ENCODE results near the gene SH2D6. TPM values are rescaled to one million over a fixed set of nuclear protein-coding genes. Genes with fewer than 3 reads are reported as not detected.

Gene SH2D6
- total and polyA plus RNA-seq, 8 donors: 0.70 to 28.1 (median 3.6) TPM

GRCh38 chr2:85425588-85425987 lies 7.1 kb downstream of the SH2D6 start:
- peak in 1 of 4 donors; percentile 24 for ATAC-seq
- Histone ChIP-seq H3K36me3 (no peaks in the 10 kb centered on the region), H3K27ac (peak overlapping the region; percentile 18 to 49 (median 32)), H3K4me1 (peaks cover 35 to 44% (median 38%) of the 10 kb centered on the region in 3 donors), H3K27me3 (no peaks in the 10 kb centered on the region), H3K4me3 (no peak overlapping the region), H3K9me3 (no peaks in the 10 kb centered on the region)
- FAIRE-seq: no peak
- intact Hi-C loops (cut with DNase I): loop anchor here in 1 of 3 donors (10.0 kb wide), 1 partner anchor 129 kb away; no protein-coding TSS in a partner anchor
- 23 to 26% methylated on average over 3 of the region's 3 CpGs for WGBS, 2 donors
- DNase-seq: peak in 4 of 6 donors; percentile 64 to 79 (median 73)
- TF ChIP-seq CTCF (IDR thresholded peaks at IDR 0.05): no peak

DNA sequence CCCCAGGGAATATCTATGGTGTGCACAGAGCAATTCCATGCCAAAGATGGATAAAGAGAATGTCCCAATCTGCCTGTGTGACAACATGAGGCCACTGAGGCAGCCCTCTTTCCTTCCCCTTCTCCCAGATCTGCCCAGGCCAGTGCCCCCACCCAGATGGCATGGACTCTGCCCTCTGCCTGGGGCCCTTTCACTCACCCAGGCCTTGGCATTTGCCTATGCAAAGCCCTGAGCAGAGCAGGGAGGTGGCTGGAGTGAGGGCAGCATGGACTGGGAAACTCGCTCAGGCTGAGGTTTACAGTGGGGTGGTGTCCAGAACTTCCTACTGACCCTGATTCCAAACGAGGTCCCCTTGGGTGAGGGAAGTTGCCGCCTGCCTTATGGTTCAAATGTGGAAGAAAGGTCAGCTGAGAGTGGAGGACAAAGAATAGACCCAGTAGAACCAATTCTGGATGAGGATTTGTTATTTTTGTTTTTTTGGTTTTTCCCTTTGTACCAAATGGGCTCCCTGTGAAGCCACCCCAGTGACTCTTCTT lies 8.9 kb downstream of the SH2D6 start:
- DNase-seq (no peak), FAIRE-seq (no peak), ATAC-seq (peak in 3 of 4 donors; percentile 28 to 58 (median 37))
- Histone ChIP-seq H3K27ac (peak overlapping the region in 1 of 4 donors; percentile 9), H3K4me3 (no peak overlapping the region), H3K27me3 (no peaks in the 10 kb centered on the region), H3K9me3 (no peaks in the 10 kb centered on the region), H3K4me1 (peaks cover 27 to 29% (median 28%) of the 10 kb centered on the region in 3 donors), H3K36me3 (no peaks in the 10 kb centered on the region)
- WGBS, 2 donors: 48 to 55% methylated on average over 3 of the region's 3 CpGs
- no peak for TF ChIP-seq CTCF (IDR thresholded peaks at IDR 0.05)
- intact Hi-C loops (cut with DNase I): loop anchor here in 1 of 3 donors (10.0 kb wide), 1 partner anchor 127 kb away; no protein-coding TSS in a partner anchor

GRCh38 chr2:85428343-85428881 lies 9.9 kb downstream of the SH2D6 start:
- intact Hi-C loops (cut with DNase I): loop anchor here in 1 of 3 donors (10.0 kb wide), 1 partner anchor 126 kb away; no protein-coding TSS in a partner anchor
- H3K36me3 ChIP-seq: no peaks in the 10 kb centered on the region
- 87% methylated on average over 7 of the region's 7 CpGs for WGBS, 2 donors

DNA sequence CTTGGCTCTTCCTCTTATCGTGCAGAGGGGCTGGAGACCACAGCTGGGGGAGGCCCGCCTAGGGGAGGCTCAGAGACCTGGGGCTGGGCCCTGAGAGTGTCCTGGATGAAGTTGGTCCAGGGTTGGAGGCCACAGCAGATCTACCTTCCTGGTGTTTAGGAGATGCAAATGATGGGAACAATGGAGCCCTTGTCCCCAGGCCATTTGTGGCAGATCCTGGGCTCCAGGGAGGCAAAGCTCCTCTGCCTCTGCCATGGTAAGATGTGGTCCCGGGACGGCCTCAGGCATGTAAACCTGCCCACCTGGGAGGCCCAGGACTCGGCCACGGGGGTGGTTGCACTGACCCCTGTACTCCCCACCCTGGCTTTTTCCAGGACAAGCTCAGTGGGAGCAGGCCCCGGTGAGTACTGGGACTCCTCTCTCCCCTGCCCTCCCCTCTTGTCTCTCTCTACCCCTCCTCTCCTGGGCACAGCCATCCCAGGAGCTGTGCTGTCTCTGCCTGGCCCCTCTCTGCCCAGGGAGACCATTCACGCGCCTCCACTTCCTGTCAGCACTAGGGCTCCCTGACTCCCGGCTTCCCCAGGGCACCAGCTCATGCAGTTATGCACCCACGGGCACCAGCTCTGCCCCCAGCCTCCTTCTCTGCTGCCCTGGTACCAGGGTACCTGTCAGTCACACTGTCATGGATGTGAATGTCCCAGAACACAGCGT lies 10.9 kb downstream of the SH2D6 start:
- intact Hi-C loops (cut with DNase I): loop anchor here in 1 of 3 donors (10.0 kb wide), 1 partner anchor 125 kb away; no protein-coding TSS in a partner anchor
- ATAC-seq (no peak), DNase-seq (no peak), FAIRE-seq (no peak)
- H3K36me3 ChIP-seq: no peaks in the 10 kb centered on the region
- no peak for TF ChIP-seq CTCF (IDR thresholded peaks at IDR 0.05)
- no peaks in the 10 kb centered on the region for H3K27me3 ChIP-seq
- WGBS, 2 donors: 80 to 92% methylated on average over 8 to 12 of the region's 12 CpGs
- peaks cover 20 to 30% (median 21%) of the 10 kb centered on the region in 3 donors for H3K4me1 ChIP-seq
- no peak overlapping the region for H3K27ac ChIP-seq
- H3K9me3 ChIP-seq: no peaks in the 10 kb centered on the region
- H3K4me3 ChIP-seq: no peak overlapping the region

More at GRCh38 chr2:85428343-85428881, 9.9 kb downstream of the SH2D6 start:
- no peak overlapping the region for H3K4me3 ChIP-seq
- no peak for TF ChIP-seq CTCF (IDR thresholded peaks at IDR 0.05)
- no peaks in the 10 kb centered on the region for H3K9me3 ChIP-seq
- ATAC-seq (no peak), FAIRE-seq (no peak), DNase-seq (no peak)
- no peak overlapping the region for H3K27ac ChIP-seq
- H3K27me3 ChIP-seq: no peaks in the 10 kb centered on the region
- peaks cover 20 to 24% (median 21%) of the 10 kb centered on the region in 3 donors for H3K4me1 ChIP-seq

Measured in pancreas (tissue), 10 donors.